ENCODE measurements around the gene C2CD2L. TPM values are rescaled to one million over a fixed set of nuclear protein-coding genes. Genes with fewer than 3 reads are reported as not detected.
"Not testable (repeated sequence)": the region's sequence is repeated elsewhere in the genome, so short reads cannot be mapped to it uniquely, and the experiment has no call there.

Gene C2CD2L
- total RNA-seq: 10.8 TPM
- long read RNA-seq, full-length matches to known transcripts: 26 of 34 reads
- long read RNA-seq, partial matches to known transcripts: 2 of 34 reads
- long read RNA-seq, other reads (novel, unspliced or antisense): 6 of 34 reads

DNA sequence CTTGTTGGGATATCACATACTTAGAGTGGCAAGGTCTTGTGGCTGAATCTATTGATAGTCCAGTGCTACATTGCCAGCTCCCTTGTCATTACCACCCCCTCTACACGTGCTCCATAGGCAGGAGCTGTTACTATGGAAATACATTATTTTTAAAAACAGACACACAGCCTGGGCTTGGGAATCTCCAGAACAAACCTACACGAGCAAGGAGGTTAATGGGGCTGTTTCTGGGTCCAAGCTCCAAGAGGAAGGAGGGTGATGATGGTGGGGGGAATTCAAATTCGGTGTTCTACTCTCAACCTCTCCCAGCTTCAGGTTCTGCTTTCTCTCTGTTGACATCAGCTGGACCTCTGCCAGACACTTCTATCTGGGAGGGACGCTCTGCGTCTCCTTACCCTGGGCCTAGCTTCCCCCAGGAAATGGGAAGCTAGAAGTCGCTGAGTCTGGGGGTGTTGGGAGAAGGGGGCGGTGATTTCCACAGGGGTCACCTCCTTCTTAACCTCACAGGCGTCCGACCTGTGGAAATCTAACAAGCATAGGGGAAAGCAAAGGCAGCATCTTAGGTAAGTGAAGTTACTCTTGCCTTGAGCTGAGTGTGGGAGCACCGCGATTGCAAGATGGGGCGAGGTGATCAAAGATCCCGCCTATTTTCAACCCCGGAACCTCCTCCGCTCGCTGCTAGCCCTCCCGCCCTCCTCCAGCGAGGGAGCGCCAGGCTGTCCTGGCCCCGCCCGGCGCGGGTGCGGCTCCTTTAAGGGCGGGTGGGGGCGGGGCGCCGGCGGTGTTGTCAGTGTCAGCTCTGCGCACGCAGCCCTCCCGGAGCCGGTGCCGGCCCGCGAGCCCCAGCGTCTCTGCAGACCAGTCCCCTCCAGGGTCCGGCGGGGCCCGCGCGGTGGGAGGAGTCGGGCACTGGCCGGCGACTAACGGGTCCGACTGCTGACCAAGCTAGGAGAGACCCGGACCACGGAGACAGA lies at the start of gene C2CD2L:
Gene C2CD2L (plus strand): TSS at position 781 of the 974 bp plus-strand sequence. CDS start 398 bp downstream, outside the sequence.
- H3K9me3 ChIP-seq (replicated peaks): no peaks in the 10 kb centered on the region
- TF ChIP-seq, protein P1, sequence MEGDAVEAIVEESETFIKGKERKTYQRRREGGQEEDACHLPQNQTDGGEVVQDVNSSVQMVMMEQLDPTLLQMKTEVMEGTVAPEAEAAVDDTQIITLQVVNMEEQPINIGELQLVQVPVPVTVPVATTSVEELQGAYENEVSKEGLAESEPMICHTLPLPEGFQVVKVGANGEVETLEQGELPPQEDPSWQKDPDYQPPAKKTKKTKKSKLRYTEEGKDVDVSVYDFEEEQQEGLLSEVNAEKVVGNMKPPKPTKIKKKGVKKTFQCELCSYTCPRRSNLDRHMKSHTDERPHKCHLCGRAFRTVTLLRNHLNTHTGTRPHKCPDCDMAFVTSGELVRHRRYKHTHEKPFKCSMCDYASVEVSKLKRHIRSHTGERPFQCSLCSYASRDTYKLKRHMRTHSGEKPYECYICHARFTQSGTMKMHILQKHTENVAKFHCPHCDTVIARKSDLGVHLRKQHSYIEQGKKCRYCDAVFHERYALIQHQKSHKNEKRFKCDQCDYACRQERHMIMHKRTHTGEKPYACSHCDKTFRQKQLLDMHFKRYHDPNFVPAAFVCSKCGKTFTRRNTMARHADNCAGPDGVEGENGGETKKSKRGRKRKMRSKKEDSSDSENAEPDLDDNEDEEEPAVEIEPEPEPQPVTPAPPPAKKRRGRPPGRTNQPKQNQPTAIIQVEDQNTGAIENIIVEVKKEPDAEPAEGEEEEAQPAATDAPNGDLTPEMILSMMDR (IDR thresholded peaks at IDR 0.05; ENCODE audit: borderline replicate concordance): no peak
- intact Hi-C loops (cut with micrococcal nuclease): no loop called here

DNA sequence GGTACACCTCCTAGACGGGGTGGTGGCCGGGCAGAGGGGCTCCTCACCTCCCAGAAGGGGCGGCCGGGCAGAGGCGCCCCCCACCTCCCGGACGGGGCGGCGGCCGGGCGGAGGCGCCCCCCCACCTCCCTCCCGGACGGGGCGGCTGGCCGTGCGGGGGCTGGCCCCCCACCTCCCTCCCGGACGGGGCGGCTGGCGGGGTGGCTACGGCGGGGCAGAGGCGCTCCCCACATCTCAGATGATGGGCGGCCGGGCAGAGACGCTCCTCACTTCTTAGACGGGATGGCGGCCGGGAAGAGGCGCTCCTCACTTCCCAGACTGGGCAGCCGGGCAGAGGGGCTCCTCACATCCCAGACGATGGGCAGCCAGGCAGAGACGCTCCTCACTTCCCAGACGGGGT lies 48.0 kb upstream of the C2CD2L start:
- H3K4me3 ChIP-seq; DNase-seq; H3K9me3 ChIP-seq (replicated peaks); intact Hi-C loops (cut with micrococcal nuclease); H3K27ac ChIP-seq (replicated peaks); H3K27me3 ChIP-seq (ENCODE audit: low read depth): not testable (repeated sequence)
- peaks cover 14% of the 10 kb centered on the region for H3K36me3 ChIP-seq
- H3K4me1 ChIP-seq: peaks cover 49% of the 10 kb centered on the region

More for the DNA sequence above, at the start of gene C2CD2L:
- peaks cover 20% of the 10 kb centered on the region for H3K36me3 ChIP-seq
- no peaks in the 10 kb centered on the region for H3K27me3 ChIP-seq (ENCODE audit: low read depth)
- H3K4me1 ChIP-seq: peaks cover 48% of the 10 kb centered on the region
- H3K27ac ChIP-seq (replicated peaks): peak within 1 kb of the TSS; percentile 88
- peak within 1 kb of the TSS; percentile 99 for H3K4me3 ChIP-seq
- peak; percentile 92 for DNase-seq

DNA sequence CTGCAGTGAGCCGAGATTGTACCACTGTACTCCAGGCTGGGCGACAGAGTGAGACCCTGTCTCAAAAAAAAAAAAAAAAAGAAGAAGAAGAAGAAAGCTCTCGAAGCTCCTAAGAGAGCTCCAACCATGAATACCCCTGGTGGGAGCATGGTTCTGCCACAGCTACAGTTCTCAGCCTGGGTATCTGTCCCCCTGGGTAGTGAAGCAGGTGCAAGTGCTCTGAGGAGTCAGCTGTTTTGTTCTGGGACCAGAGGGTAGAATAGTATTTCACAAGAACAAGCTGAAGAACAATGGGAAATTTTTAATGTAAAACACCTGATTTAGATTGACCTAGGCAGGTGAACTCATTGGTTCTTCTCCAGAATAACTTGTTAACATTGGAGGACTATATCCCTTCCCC lies 45.9 kb upstream of the C2CD2L start:
- DNase-seq: no peak
- TF ChIP-seq, protein P1 (IDR thresholded peaks at IDR 0.05; ENCODE audit: borderline replicate concordance): no peak
- intact Hi-C loops (cut with micrococcal nuclease): no loop called here

DNA sequence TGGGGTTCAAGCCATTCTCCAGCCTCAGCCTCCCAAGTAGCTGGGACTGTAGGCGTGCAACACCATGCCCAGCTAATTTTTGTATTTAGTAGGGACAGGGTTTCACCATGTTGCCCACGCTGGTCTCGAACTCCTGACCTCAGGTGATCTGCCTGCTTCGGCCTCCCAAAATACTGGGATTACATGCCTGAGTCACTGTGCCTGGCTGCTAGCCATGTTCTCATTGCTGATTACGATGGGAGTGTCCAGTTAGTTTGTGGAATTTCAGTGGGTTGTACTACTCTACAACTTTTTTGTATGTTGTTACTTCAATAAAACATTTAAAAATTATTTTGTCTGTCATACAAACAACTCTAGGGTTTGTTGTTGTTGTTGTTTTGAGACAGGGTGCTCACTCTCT lies 44.4 kb upstream of the C2CD2L start:
- TF ChIP-seq, protein P1 (IDR thresholded peaks at IDR 0.05; ENCODE audit: borderline replicate concordance): no peak
- peak overlapping the region; percentile 3 for H3K27ac ChIP-seq (replicated peaks)
- no peaks in the 10 kb centered on the region for H3K27me3 ChIP-seq (ENCODE audit: low read depth)
- peaks cover 5% of the 10 kb centered on the region for H3K36me3 ChIP-seq
- intact Hi-C loops (cut with micrococcal nuclease): no loop called here
- H3K4me1 ChIP-seq: peaks cover 40% of the 10 kb centered on the region
- no peaks in the 10 kb centered on the region for H3K9me3 ChIP-seq (replicated peaks)
- no peak overlapping the region for H3K4me3 ChIP-seq
- DNase-seq: no peak

More for the DNA sequence above, 45.9 kb upstream of the C2CD2L start:
- H3K4me1 ChIP-seq: peaks cover 40% of the 10 kb centered on the region
- H3K4me3 ChIP-seq: no peak overlapping the region
- H3K27me3 ChIP-seq (ENCODE audit: low read depth): no peaks in the 10 kb centered on the region
- H3K36me3 ChIP-seq: peaks cover 5% of the 10 kb centered on the region
- no peaks in the 10 kb centered on the region for H3K9me3 ChIP-seq (replicated peaks)
- no peak overlapping the region for H3K27ac ChIP-seq (replicated peaks)

DNA sequence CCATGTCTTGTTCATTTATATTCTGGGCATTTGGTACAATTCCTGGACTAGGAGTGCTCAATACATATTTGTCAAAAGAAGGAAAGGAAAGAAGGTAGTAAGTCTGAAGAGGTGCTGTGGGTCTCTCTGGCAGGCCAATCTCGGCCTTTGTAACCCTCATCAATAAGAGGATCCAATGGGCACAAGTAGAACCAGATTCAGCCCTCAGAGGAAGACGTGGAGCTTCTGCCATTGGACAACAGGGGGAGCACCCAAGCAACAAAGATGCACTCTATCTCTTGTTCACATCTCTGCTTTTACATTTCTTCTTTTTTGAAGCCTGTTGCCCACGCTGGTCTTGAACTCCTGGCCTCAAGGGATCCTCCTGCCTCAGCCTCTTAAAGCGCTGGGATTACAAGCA lies 41.8 kb upstream of the C2CD2L start:
- Histone ChIP-seq H3K36me3 (peaks cover 10% of the 10 kb centered on the region), H3K4me3 (no peak overlapping the region), H3K27ac (replicated peaks) (no peak overlapping the region), H3K4me1 (peaks cover 52% of the 10 kb centered on the region), H3K9me3 (replicated peaks) (no peaks in the 10 kb centered on the region), H3K27me3 (ENCODE audit: low read depth) (no peaks in the 10 kb centered on the region)
- intact Hi-C loops (cut with micrococcal nuclease): no loop called here
- TF ChIP-seq, protein P1 (IDR thresholded peaks at IDR 0.05; ENCODE audit: borderline replicate concordance): no peak
- DNase-seq: no peak
